Psoas muscle (tissue), 8 donors: Measurements from ENCODE around the gene IGF1R. TPM values are rescaled to one million over a fixed set of nuclear protein-coding genes. Genes with fewer than 3 reads are reported as not detected.

ENCODE experiments used
- ATAC-seq, 4 donors: fragments of 200-7000 bp; cut with Tn5 transposase; one replicate each; pipeline ENCODE4 v1.9.1; 2020; ENCODE audit warnings: moderate library complexity in 3 of 4, mild to moderate bottlenecking in 2 of 4
- DNase-seq, 2 donors: peaks; one replicate each; pipeline ENCODE4 v3.0.0-alpha.2; 2020
- H3K27ac ChIP-seq: fragments of 200-600 bp; one replicate; pipeline ENCODE4 v1.8.0; 2022
- H3K27me3 ChIP-seq, 3 donors: fragments of 200-600 bp in 1 of 3; one replicate each; pipeline versions ENCODE4 v1.6.1 to v1.8.0; 2013 to 2022; ENCODE audit warnings: low read length in 2 of 3, mild to moderate bottlenecking in 2 of 3, moderate library complexity in 1 of 3; ENCODE audit not compliant: insufficient read depth in 3 of 3
- H3K36me3 ChIP-seq, 2 donors: fragments of 200-600 bp in 1 of 2; one replicate each; pipeline versions ENCODE4 v1.6.1 to v1.8.0; 2013 to 2022; ENCODE audit warnings: low read depth in 1 of 2, mild to moderate bottlenecking in 1 of 2, moderate library complexity in 1 of 2; ENCODE audit not compliant: insufficient read depth in 1 of 2
- H3K4me1 ChIP-seq: fragments of 200-600 bp; one replicate; pipeline ENCODE4 v1.8.0; 2022
- H3K4me3 ChIP-seq: fragments of 200-600 bp; one replicate; pipeline ENCODE4 v1.8.0; 2022; ENCODE audit warnings: mild to moderate bottlenecking
- H3K9me3 ChIP-seq: fragments of 200-600 bp; one replicate; pipeline ENCODE4 v1.8.0; 2022
- CTCF ChIP-seq: fragments of 200-600 bp; IDR thresholded peaks from one replicate; pipeline ENCODE4 v1.8.0; 2022; ENCODE audit warnings: antibody characterized with exemption
- WGBS, 3 donors: extraction: QIAGEN DNeasy Blood & Tissue Kit; methylation state at CpG; one replicate each; pipeline versions ENCODE4 v1.1.6 to v1.1.7; 2013; 5-methylcytosine and 5-hydroxymethylcytosine counted together
- intact Hi-C, 2 donors: fragments of 100-400 bp; cut with DNase I; formaldehyde crosslinking; loops; one replicate each; pipeline versions ENCODE4 v1.11.0 to v1.14.2; 2022
- polyA plus RNA-seq, 3 donors: library from polyadenylated mRNA; stranded (reverse); fragments of 200-250 nt; gene quantifications; one replicate each; pipeline ENCODE4 v1.2.3, GENCODE V29; 2013
- total RNA-seq, 4 donors: library from RNA; stranded (reverse); fragmentation: NEBNext Ultra II Directional in 2 of 4; extraction: Animal tissue kit (Norgen Biotek cat#: 25700) in 2 of 4; gene quantifications; one replicate each; pipeline versions ENCODE4 v1.2.1 to v1.2.4, GENCODE V29; 2021 to 2023
- donor health status: healthy with polysubstance abuse.
- donor health status: DM: no; HTN: no; CAD: no; lungs with moderate emphysema.
- donor health status: Bipolar disorder and iron deficiency.
- donor health status: healthy.
- donor health status: DM: yes; HTN: yes; CAD: no.
- donor health status: DM: no; HTN: no; CAD: no.
- donor health status: DM: no; HTN: no; CAD: no.
- donor health status: DM: yes; HTN: yes; CAD: no.

The IGF1R gene
- total and polyA plus RNA-seq, 7 donors = 2.1 to 20.4 (median 12.0) TPM

DNA sequence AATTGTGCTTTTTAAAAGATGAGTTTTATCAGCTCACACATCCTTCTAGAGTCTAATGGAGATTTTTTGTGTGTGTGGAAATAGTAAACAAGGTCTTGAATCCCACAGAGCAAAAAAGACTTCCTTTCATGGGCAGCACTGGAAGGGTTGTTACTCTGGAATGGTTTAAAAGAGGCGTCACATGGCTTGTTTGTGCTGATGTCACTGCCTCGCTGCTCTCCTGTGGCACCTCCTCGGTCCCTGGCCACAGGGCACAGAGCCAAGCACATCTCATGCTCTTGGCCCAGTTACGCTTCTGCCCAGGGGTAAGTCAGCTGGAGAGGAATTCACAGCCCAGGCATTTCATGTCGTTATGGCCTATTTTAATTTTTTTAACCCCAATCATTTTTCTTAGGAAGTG, 306.1 kb downstream of the IGF1R start:
- Histone ChIP-seq H3K36me3 (peaks cover 0 to 38% of the 10 kb centered on the region in 2 donors), H3K9me3 (no peaks in the 10 kb centered on the region), H3K27ac (peak overlapping the region; percentile 91), H3K4me1 (peaks cover 53% of the 10 kb centered on the region), H3K4me3 (no peak overlapping the region), H3K27me3 (no peaks in the 10 kb centered on the region)
- WGBS, 3 donors = 14 to 32% (median 18%) methylated on average over 5 of the region's 5 CpGs
- intact Hi-C loops = loop anchor here in 1 of 2 donors (5.0 kb wide), 1 partner anchor 63 kb away; no protein-coding TSS in a partner anchor
- ATAC-seq = peak; percentile 62 to 76 (median 73)
- TF ChIP-seq CTCF = no peak
- DNase-seq = peak; percentile 72 to 87

DNA sequence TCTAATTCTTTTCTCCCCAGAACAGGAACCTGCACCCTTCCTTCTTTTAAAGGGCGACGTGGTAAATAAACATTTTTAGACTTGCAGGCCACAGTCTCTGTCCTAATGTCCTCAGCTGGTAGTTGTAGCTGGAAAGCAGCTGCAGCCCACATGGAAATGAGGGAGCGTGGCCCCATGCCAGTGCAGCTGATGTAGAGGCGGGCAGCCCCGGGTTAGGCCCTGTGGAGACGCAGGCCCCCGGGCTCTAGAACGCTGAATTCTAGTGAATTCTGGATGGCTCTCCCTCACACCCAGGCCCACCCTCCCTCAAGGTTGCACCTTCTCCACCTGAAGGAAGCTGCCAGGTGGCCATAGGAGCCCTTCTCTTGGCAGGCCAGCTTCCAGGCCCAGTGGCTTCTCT, 307.0 kb downstream of the IGF1R start:
- peak; percentile 46 to 52 (median 51) for ATAC-seq

GRCh38 chr15:98955961-98956723, 307.8 kb downstream of the IGF1R start:
- no peak for TF ChIP-seq CTCF
- DNase-seq (no peak), ATAC-seq (peak; percentile 8 to 57 (median 22))
- WGBS, 3 donors = 51 to 71% (median 51%) methylated on average over 25 of the region's 25 CpGs
- Histone ChIP-seq H3K4me3 (no peak overlapping the region), H3K27ac (peak overlapping the region; percentile 91), H3K27me3 (no peaks in the 10 kb centered on the region), H3K9me3 (no peaks in the 10 kb centered on the region), H3K36me3 (peaks cover 0 to 50% of the 10 kb centered on the region in 2 donors), H3K4me1 (peaks cover 50% of the 10 kb centered on the region)
- intact Hi-C loops = no loop called here

More for the DNA sequence above, 307.0 kb downstream of the IGF1R start:
- no peak for TF ChIP-seq CTCF
- H3K27ac ChIP-seq = peak overlapping the region; percentile 91
- intact Hi-C loops = no loop called here
- 15 to 34% (median 33%) methylated on average over 8 of the region's 8 CpGs for WGBS, 3 donors
- peaks cover 0 to 42% of the 10 kb centered on the region in 2 donors for H3K36me3 ChIP-seq
- H3K4me3 ChIP-seq = no peak overlapping the region
- H3K27me3 ChIP-seq = no peaks in the 10 kb centered on the region
- no peaks in the 10 kb centered on the region for H3K9me3 ChIP-seq
- peaks cover 53% of the 10 kb centered on the region for H3K4me1 ChIP-seq
- DNase-seq = peak; percentile 45 to 82

DNA sequence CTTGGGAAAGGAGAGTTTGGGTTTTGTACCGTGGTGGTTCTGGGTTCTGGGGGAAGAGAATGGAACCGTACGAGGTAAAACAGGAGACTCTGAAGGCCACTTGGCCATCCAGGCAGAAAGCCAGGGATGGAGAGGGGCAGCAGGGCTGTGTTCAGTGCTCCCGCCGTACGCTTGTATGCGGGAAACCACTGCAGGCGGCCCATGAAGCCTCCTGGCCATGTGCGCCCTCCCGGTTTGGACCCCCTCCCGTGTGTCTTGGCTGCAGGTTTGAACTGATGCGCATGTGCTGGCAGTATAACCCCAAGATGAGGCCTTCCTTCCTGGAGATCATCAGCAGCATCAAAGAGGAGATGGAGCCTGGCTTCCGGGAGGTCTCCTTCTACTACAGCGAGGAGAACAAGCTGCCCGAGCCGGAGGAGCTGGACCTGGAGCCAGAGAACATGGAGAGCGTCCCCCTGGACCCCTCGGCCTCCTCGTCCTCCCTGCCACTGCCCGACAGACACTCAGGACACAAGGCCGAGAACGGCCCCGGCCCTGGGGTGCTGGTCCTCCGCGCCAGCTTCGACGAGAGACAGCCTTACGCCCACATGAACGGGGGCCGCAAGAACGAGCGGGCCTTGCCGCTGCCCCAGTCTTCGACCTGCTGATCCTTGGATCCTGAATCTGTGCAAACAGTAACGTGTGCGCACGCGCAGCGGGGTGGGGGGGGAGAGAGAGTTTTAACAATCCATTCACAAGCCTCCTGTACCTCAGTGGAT, 308.6 kb downstream of the IGF1R start:
- Histone ChIP-seq H3K27ac (peak overlapping the region; percentile 91), H3K4me1 (peaks cover 41% of the 10 kb centered on the region), H3K9me3 (no peaks in the 10 kb centered on the region), H3K36me3 (peaks cover 2 to 52% of the 10 kb centered on the region in 2 donors), H3K4me3 (no peak overlapping the region), H3K27me3 (no peaks in the 10 kb centered on the region)
- WGBS, 3 donors = 91 to 92% (median 91%) methylated on average over 39 of the region's 39 CpGs
- intact Hi-C loops = no loop called here
- DNase-seq (no peak), ATAC-seq (no peak)
- TF ChIP-seq CTCF = no peak
